Mucosa of descending colon (tissue), 3 donors: Measurements from ENCODE around the gene ADAMTS2. TPM values are rescaled to one million over a fixed set of nuclear protein-coding genes. Genes with fewer than 3 reads are reported as not detected.

Experiments
- ATAC-seq: fragments of 200-7000 bp; cut with Tn5 transposase; one replicate; pipeline ENCODE4 v1.9.1; 2020; ENCODE audit warnings: mild to moderate bottlenecking, moderate library complexity
- DNase-seq, 3 donors: peaks; one replicate each; pipeline ENCODE4 v3.0.0-alpha.2; 2020
- H3K36me3 ChIP-seq: fragments of 200-600 bp; one replicate; pipeline ENCODE4 v1.8.0; 2021; ENCODE audit warnings: low read depth, mild to moderate bottlenecking
- H3K4me1 ChIP-seq: fragments of 200-600 bp; one replicate; pipeline ENCODE4 v1.8.0; 2021; ENCODE audit warnings: low read depth, mild to moderate bottlenecking
- H3K4me3 ChIP-seq: fragments of 200-600 bp; one replicate; pipeline ENCODE4 v1.8.0; 2021; ENCODE audit warnings: mild to moderate bottlenecking
- H3K9me3 ChIP-seq: fragments of 200-600 bp; one replicate; pipeline ENCODE4 v1.8.0; 2021; ENCODE audit warnings: mild to moderate bottlenecking
- intact Hi-C, 2 donors: fragments of 100-400 bp; cut with DNase I in 1 of 2; cut with micrococcal nuclease in 1 of 2; formaldehyde crosslinking; loops; one replicate each; pipeline versions ENCODE4 v1.11.0 to v1.11.1; 2022; cut with DNase I, micrococcal nuclease
- total RNA-seq, 3 donors: library from RNA; stranded (reverse); fragmentation: NEBNext Ultra II Directional in 2 of 3; extraction: Animal tissue kit (Norgen Biotek cat#: 25700) in 2 of 3; gene quantifications; one replicate each; pipeline versions ENCODE4 v1.2.1 to v1.2.4, GENCODE V29; 2021 to 2023
- TF ChIP-seq, protein P1 (sequence below): fragments of 200-600 bp; IDR thresholded peaks from one replicate; pipeline ENCODE4 v1.8.0; 2022; ENCODE audit warnings: antibody characterized with exemption, mild to moderate bottlenecking
- donor health status: DM: no; HTN: no; CAD: no; lungs with moderate emphysema.
- donor health status: DM: no; HTN: no; CAD: no.
- donor health status: DM: no; HTN: yes; CAD: no.

ADAMTS2 gene
- total RNA-seq, 3 donors from 2014 or later: 1.3 to 9.2 (median 7.3) TPM

DNA sequence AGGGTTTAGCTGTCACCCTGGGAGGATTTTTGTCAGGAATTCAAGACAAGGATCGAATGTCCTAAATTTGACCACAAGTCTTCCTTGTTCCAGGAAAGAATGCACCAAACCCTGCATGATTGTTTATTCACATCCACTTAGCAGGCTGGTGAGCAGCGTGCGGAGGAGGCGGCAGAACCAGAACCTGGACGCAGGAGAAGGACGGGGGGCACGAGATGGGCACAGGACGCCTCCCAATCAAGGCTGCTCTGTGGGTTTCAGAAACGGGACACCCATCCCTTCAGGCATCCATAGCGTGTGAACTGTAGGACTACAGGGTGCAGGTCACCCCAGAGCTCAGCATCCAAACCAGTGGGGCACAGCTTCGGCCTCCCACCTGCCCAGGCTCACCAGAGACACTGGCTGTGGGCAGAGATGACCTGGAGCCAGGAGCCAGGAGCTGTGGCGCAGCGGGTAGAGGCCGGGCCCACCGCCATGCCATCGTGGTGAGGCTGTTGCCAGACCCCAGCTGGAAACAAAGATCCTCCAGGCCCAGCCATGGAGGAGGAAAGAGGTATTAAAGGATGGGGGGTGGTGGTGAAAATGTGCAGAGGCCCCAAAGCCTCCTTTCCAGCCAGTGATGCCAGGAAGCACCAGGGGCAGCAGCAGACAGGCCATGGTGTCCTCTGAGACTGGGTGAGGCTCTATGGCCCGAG, 32.3 kb upstream of the ADAMTS2 start:
- H3K4me1 ChIP-seq: no peaks in the 10 kb centered on the region
- H3K4me3 ChIP-seq: no peak overlapping the region
- TF ChIP-seq, protein P1, sequence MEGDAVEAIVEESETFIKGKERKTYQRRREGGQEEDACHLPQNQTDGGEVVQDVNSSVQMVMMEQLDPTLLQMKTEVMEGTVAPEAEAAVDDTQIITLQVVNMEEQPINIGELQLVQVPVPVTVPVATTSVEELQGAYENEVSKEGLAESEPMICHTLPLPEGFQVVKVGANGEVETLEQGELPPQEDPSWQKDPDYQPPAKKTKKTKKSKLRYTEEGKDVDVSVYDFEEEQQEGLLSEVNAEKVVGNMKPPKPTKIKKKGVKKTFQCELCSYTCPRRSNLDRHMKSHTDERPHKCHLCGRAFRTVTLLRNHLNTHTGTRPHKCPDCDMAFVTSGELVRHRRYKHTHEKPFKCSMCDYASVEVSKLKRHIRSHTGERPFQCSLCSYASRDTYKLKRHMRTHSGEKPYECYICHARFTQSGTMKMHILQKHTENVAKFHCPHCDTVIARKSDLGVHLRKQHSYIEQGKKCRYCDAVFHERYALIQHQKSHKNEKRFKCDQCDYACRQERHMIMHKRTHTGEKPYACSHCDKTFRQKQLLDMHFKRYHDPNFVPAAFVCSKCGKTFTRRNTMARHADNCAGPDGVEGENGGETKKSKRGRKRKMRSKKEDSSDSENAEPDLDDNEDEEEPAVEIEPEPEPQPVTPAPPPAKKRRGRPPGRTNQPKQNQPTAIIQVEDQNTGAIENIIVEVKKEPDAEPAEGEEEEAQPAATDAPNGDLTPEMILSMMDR: no peak
- intact Hi-C loops: no loop called here
- no peaks in the 10 kb centered on the region for H3K9me3 ChIP-seq
- DNase-seq: no peak
- ATAC-seq: no peak
- H3K36me3 ChIP-seq: no peaks in the 10 kb centered on the region

DNA sequence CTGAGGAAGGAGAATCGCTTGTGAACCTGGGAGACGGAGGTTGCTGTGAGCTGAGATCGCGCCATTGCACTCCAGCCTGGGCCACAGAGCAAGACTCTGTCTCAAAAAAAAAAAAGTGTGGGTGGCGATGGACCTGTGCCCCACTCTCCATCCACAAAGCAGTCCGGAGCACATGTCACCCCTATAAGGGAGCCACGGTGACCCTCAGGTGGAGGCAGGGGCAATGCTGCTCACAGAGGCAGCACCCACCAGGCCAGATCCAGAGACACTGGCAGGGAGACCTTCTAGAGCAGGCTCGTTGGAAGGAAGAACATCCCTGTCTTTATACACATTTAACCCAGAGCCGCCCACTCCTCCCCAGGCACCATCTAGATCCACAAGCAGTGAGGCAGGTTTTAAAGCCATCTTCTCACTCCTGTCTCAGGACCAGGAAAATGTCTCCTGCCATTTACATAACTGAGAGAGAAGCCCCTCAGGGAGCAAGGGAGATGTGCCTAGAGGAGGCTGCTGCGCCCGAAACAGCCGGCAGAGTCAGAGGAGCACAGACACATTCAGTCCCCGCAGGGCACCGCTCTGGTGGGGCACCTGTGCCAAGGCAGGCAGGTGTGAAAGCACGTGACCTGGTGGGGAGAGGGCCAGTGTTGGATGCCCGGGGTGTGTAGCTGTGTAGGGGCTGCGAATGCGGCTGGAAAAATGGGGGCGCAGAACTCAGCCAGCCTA, 31.6 kb upstream of the ADAMTS2 start:
- Histone ChIP-seq H3K9me3 (no peaks in the 10 kb centered on the region), H3K36me3 (no peaks in the 10 kb centered on the region), H3K4me3 (no peak overlapping the region), H3K4me1 (no peaks in the 10 kb centered on the region)
- ATAC-seq: no peak
- intact Hi-C loops: no loop called here
- DNase-seq: no peak
- TF ChIP-seq, protein P1: no peak

DNA sequence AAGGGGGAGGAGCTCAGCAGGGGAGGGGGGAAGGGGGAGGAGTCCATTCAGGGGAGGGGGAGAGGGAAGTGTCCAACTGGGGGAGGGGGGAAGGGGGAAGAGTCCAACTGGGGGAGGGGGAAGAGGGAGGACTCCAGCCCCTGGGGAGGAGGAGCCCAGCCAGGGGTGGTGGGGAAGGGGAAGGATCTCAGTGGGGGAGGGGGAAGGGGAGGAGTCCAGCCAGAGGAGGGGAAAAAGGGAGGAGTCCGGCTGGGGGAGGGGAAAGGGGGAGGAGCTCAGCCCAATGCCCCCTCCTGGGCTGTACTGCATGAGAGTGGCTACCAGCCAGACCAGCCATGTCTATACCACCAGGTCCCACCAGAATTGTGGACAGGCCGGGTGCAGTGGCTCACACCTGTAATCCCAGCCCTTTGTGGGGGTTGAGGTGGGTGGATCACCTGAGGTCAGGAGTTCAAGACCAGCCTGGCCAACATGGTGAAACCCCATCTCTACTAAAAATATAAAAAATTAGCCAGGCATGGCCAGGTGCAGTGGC, 30.6 kb upstream of the ADAMTS2 start:
- Histone ChIP-seq H3K9me3 (no peaks in the 10 kb centered on the region), H3K36me3 (no peaks in the 10 kb centered on the region), H3K4me3 (no peak overlapping the region), H3K4me1 (no peaks in the 10 kb centered on the region)
- intact Hi-C loops: no loop called here
- DNase-seq (no peak), ATAC-seq (no peak)
- TF ChIP-seq, protein P1: no peak

DNA sequence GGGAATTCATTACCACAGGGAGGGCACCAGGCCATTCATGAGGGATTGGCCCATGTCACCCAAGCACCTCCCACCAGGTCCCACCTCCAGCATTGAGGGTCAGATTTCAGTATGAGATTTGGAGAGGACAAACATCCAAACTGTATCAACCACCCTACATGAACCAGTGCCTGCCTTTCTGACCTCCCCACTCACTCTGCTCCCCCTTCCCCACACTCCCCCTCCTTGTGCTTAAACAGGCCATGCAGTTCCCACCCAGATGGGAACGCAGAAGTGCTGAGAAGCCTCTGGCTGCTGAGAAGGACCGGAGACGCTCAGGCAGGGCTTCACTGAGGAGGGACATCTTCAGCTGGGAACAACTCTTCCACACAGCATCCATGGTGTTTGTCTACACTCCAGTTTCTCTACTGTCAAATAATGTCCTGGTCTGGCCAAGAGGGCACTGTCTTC, 30.0 kb upstream of the ADAMTS2 start:
- Histone ChIP-seq H3K36me3 (no peaks in the 10 kb centered on the region), H3K9me3 (no peaks in the 10 kb centered on the region), H3K4me3 (no peak overlapping the region), H3K4me1 (no peaks in the 10 kb centered on the region)
- no peak for DNase-seq
- TF ChIP-seq, protein P1: no peak
- intact Hi-C loops: no loop called here
- ATAC-seq: no peak

DNA sequence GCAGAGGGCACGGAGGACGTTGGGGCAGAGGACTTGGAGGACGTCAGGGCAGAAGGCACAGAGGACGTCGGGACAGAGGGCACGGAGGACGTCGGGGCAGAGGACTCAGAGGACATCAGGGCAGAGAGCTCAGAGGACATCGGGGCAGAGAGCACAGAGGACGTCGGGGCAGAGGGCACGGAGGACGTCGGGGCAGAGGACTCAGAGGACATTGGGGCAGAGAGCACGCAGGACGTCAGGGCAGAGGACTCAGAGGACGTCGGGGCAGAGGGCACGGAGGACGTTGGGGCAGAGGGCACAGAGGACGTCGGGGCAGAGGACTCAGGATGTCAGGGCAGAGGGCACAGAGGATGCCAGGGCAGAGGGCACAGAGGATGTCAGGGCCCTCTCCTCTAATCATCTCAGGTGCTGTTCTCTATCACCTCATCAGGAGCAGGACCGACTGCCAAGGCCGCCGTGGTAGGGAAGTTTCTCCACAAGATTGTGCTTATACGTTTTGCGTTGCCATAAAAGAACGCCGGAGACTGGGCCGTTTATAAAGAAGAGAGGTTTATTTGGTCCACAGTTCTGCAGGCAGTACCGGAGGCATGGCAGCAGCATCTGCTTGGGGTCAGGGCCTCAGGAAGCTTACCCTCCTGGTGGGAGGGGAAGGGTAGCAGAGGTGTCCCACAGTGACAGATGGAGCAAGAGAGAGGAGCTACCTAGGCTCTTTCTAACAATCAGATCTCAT, 29.4 kb upstream of the ADAMTS2 start:
- TF ChIP-seq, protein P1: no peak
- Histone ChIP-seq H3K36me3 (no peaks in the 10 kb centered on the region), H3K4me1 (no peaks in the 10 kb centered on the region), H3K4me3 (no peak overlapping the region), H3K9me3 (no peaks in the 10 kb centered on the region)
- intact Hi-C loops: no loop called here
- ATAC-seq (no peak), DNase-seq (no peak)
